Retina (tissue), 1 donor: ENCODE measurements around the gene OR2A25.
"Not testable (repeated sequence)": the region's sequence is repeated elsewhere in the genome, so short reads cannot be mapped to it uniquely, and the experiment has no call there.

Source experiments
- DNase-seq: peaks from one replicate; pipeline ENCODE4 v3.0.0-alpha.2; 2016

The OR2A25 gene

GRCh38 chr7:144069511-144069910 is at the start of gene OR2A25:
OR2A25 (plus strand) TSS chr7:144069811; CDS start chr7:144074220, 4,409 bp downstream.
- DNase-seq: no peak

GRCh38 chr7:144020340-144020739 is 49.3 kb upstream of the OR2A25 start:
- DNase-seq: no peak

GRCh38 chr7:144022169-144022568 is 47.4 kb upstream of the OR2A25 start:
- no peak for DNase-seq

- no peak for DNase-seq
Measured at GRCh38 chr7:144023171-144023827, 46.3 kb upstream of the OR2A25 start.

GRCh38 chr7:144024213-144024612 is 45.4 kb upstream of the OR2A25 start:
- DNase-seq: no peak

- DNase-seq: no peak
Measured at GRCh38 chr7:144026203-144026883, 43.3 kb upstream of the OR2A25 start.

- DNase-seq: no peak
Measured at GRCh38 chr7:144027070-144027469, 42.5 kb upstream of the OR2A25 start.

GRCh38 chr7:144027974-144028373 is 41.6 kb upstream of the OR2A25 start:
- no peak for DNase-seq

GRCh38 chr7:144028547-144028946 is 41.1 kb upstream of the OR2A25 start:
- no peak for DNase-seq

- no peak for DNase-seq
Measured at GRCh38 chr7:144032516-144032915, 37.1 kb upstream of the OR2A25 start.

- no peak for DNase-seq
Measured at GRCh38 chr7:144032985-144033709, 36.5 kb upstream of the OR2A25 start.

- no peak for DNase-seq
Measured at GRCh38 chr7:144035385-144035784, 34.2 kb upstream of the OR2A25 start.

- DNase-seq: no peak
Measured at GRCh38 chr7:144036302-144036885, 33.2 kb upstream of the OR2A25 start.

GRCh38 chr7:144037414-144038035 is 32.1 kb upstream of the OR2A25 start:
- no peak for DNase-seq

GRCh38 chr7:144038887-144039286 is 30.7 kb upstream of the OR2A25 start:
- DNase-seq: no peak

- no peak for DNase-seq
Measured at GRCh38 chr7:144048648-144049047, 21.0 kb upstream of the OR2A25 start, which contains the start of gene OR2A5. OR2A5 (plus strand) TSS chr7:144048948; CDS start chr7:144050402, 1,454 bp downstream.

- no peak for DNase-seq
Measured at GRCh38 chr7:144049491-144049890, 20.1 kb upstream of the OR2A25 start.

- DNase-seq: no peak
Measured at GRCh38 chr7:144050093-144050492, 19.5 kb upstream of the OR2A25 start.

GRCh38 chr7:144050884-144051283 is 18.7 kb upstream of the OR2A25 start:
- DNase-seq: not testable (repeated sequence)

- no peak for DNase-seq
Measured at GRCh38 chr7:144057954-144058353, 11.7 kb upstream of the OR2A25 start.

GRCh38 chr7:144063710-144064109 is 5.9 kb upstream of the OR2A25 start:
- no peak for DNase-seq

- DNase-seq: no peak
Measured at GRCh38 chr7:144069953-144070352, 342 bp downstream of the OR2A25 start.

GRCh38 chr7:144074374-144074773 is 4.8 kb downstream of the OR2A25 start:
- DNase-seq: no peak
